WERI-Rb-1 (cell line): Measurements from ENCODE around the gene POC1B.

Experiments used
- DNase-seq: peaks from one replicate; pipeline ENCODE4 v3.0.0-alpha.2; 2020
- H3K27ac ChIP-seq: fragments of 250-450 bp; sonication (Bioruptor Pico); 2 replicates; pipeline ENCODE4 v1.5.1; 2020; ENCODE audit warnings: mild to moderate bottlenecking, moderate library complexity
- H3K27me3 ChIP-seq: fragments of 250-450 bp; sonication (Bioruptor Pico); 2 replicates; pipeline ENCODE4 v1.5.1; 2021; ENCODE audit warnings: mild to moderate bottlenecking, low read depth, moderate library complexity; ENCODE audit not compliant: insufficient read depth, severe bottlenecking
- H3K36me3 ChIP-seq: fragments of 250-450 bp; sonication (Bioruptor Pico); 2 replicates; pipeline ENCODE4 v1.5.1; 2020; ENCODE audit warnings: mild to moderate bottlenecking, moderate library complexity
- H3K4me3 ChIP-seq: 2 replicates; pipeline ENCODE4 v1.5.1; 2011; ENCODE audit warnings: low read depth, mild to moderate bottlenecking, control low read depth, low read length
- H3K9me3 ChIP-seq: fragments of 250-450 bp; sonication (Bioruptor Pico); 2 replicates; pipeline ENCODE4 v1.5.1; 2021; ENCODE audit warnings: mild to moderate bottlenecking, moderate library complexity; ENCODE audit not compliant: severe bottlenecking
- TF ChIP-seq, protein P1 (sequence below): IDR thresholded peaks from 2 replicates; pipeline ENCODE4 v1.5.1; 2011; ENCODE audit warnings: low read depth, mild to moderate bottlenecking, control low read depth, inconsistent platforms, low read length

Gene POC1B

DNA sequence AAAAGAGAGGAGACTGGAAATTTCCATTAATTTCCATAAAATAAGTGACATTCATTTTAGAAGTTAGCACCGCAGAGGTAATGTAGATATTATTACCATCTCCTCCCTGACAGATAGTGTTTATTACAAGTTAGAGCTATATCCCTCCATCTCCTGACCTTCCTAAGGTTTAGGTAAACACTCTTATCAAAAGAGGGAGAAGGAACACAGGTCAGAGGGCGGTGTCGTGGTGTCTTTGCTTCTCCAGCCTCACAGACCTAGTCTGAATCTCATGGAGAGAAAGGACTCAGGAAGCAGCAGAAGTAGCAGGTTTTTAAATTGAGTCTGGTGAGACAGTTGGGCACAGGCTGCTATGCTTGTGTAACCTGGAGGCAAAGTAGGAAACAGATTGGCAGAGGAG lies 11.5 kb upstream of the POC1B start:
- H3K36me3 ChIP-seq, result no peaks in the 10 kb centered on the region
- H3K27ac ChIP-seq, result no peak overlapping the region
- no peak overlapping the region for H3K4me3 ChIP-seq
- H3K27me3 ChIP-seq, result no peaks in the 10 kb centered on the region
- TF ChIP-seq, protein P1, sequence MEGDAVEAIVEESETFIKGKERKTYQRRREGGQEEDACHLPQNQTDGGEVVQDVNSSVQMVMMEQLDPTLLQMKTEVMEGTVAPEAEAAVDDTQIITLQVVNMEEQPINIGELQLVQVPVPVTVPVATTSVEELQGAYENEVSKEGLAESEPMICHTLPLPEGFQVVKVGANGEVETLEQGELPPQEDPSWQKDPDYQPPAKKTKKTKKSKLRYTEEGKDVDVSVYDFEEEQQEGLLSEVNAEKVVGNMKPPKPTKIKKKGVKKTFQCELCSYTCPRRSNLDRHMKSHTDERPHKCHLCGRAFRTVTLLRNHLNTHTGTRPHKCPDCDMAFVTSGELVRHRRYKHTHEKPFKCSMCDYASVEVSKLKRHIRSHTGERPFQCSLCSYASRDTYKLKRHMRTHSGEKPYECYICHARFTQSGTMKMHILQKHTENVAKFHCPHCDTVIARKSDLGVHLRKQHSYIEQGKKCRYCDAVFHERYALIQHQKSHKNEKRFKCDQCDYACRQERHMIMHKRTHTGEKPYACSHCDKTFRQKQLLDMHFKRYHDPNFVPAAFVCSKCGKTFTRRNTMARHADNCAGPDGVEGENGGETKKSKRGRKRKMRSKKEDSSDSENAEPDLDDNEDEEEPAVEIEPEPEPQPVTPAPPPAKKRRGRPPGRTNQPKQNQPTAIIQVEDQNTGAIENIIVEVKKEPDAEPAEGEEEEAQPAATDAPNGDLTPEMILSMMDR, result no peak
- DNase-seq, result no peak
- H3K9me3 ChIP-seq, result no peaks in the 10 kb centered on the region

- H3K36me3 ChIP-seq, result peaks cover 4% of the 10 kb centered on the region; the same call in 1 of the 2 replicates
- H3K27ac ChIP-seq, result no peak overlapping the region
- H3K9me3 ChIP-seq, result no peaks in the 10 kb centered on the region
- TF ChIP-seq, protein P1, result peak; percentile 43; the same call in 1 of the 2 replicates
- H3K27me3 ChIP-seq, result no peaks in the 10 kb centered on the region
- no peak for DNase-seq
- H3K4me3 ChIP-seq, result no peak overlapping the region
Observed at GRCh38 chr12:89529738-89530137, 3.9 kb upstream of the POC1B start.

- TF ChIP-seq, protein P1, result no peak
- Histone ChIP-seq H3K9me3 (no peaks in the 10 kb centered on the region), H3K4me3 (no peak overlapping the region), H3K27ac (no peak overlapping the region), H3K36me3 (peaks cover 12% of the 10 kb centered on the region), H3K27me3 (no peaks in the 10 kb centered on the region)
- DNase-seq, result no peak
Observed at GRCh38 chr12:89528434-89528833, 2.6 kb upstream of the POC1B start.

DNA sequence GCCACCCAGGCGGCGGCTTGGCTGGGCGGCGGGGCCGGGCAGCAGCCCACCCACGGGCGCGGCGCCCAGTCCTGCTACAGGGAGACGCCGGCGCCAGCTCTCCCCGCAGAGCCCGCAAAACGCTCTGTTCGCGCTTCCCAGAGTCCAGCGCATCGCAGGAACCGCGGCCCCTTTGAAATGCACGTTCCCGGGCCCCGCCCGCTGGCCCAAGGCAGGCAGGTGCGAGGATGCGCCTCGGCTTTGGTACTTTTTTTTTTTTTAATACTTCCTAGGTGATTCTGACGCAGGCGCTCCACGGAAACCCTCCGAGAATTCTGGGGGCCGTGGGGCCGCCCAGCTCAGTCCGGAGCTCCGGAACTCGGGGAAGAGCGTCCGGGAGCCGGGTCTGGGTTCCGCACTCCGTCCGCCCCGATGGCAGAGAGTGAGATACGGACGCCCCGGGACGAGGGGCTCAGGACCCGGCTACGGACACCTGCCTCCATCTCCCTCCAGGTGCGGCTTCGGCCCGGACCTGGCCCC lies 483 bp downstream of the POC1B start:
- H3K27ac ChIP-seq, result peak overlapping the region; percentile 87
- peak; percentile 42 for DNase-seq
- H3K27me3 ChIP-seq, result no peaks in the 10 kb centered on the region
- TF ChIP-seq, protein P1, result no peak
- no peaks in the 10 kb centered on the region for H3K9me3 ChIP-seq
- H3K4me3 ChIP-seq, result peak overlapping the region; percentile 72
- peaks cover 20% of the 10 kb centered on the region for H3K36me3 ChIP-seq

- Histone ChIP-seq H3K4me3 (peak within 1 kb of the TSS; percentile 72), H3K9me3 (no peaks in the 10 kb centered on the region), H3K27ac (peak within 1 kb of the TSS; percentile 87), H3K36me3 (peaks cover 20% of the 10 kb centered on the region), H3K27me3 (no peaks in the 10 kb centered on the region)
- TF ChIP-seq, protein P1, result peak; percentile 68
- DNase-seq, result peak; percentile 82
Observed at GRCh38 chr12:89524541-89525304, 1.1 kb downstream of the POC1B start, which contains the start of gene GALNT4. GALNT4 (minus strand) TSS chr12:89524796; CDS start chr12:89524549, 247 bp downstream.
